Smooth muscle cell of the brain vasculature (primary cell): ENCODE measurements around the gene KCNN2.

ENCODE experiments used
- DNase-seq: peaks from one replicate; pipeline ENCODE4 v3.0.0-alpha.2; 2012; ENCODE audit warnings: low read depth, low spot score

The KCNN2 gene

GRCh38 chr5:114361724-114362196 lies at the start of gene KCNN2:
KCNN2 (plus strand) TSS chr5:114362070; CDS start chr5:114362140, 70 bp downstream.
- no peak for DNase-seq

DNA sequence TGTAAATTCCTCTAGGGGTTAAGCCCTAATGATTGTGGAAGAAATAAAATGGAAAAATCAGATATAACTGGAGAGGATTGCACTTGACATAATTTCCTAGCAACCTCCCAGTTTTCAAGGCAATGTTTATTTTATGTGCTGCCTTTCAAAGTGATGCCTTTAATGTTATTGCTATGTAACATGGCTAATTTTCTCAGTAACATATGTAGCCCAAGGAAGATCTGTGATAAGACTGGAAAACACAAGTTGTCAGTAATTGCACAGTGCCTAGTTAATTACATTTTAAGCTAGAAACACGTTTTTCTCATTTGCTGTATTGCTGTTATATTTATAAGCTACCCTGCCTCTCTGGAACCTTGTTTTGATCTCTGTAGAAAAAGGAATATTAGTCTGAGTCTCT lies 49.2 kb upstream of the KCNN2 start:
- no peak for DNase-seq

- no peak for DNase-seq
Measured at GRCh38 chr5:114314061-114314460, 47.8 kb upstream of the KCNN2 start.

GRCh38 chr5:114316167-114316566 lies 45.7 kb upstream of the KCNN2 start:
- DNase-seq: no peak

GRCh38 chr5:114317751-114318150 lies 44.1 kb upstream of the KCNN2 start:
- no peak for DNase-seq

DNA sequence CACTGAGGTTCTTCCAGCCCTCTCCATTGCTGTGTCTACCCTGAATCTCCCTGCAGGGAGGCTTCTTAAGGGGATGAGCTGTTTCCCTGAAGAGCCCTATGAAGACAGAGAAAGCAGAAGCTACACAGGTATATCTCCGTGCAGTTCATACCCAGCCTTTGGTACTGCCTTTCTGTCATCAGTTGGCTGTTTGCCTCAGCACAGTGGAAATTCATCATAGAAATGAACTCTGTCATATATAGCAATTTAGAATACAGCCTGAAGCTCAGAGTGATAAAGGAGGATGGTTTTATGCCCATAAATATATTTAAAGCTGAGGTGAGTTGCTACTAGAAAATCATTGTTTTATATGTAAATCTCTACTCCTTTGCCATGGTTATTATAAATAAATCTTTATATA lies 42.6 kb upstream of the KCNN2 start:
- DNase-seq: no peak

GRCh38 chr5:114319821-114320220 lies 42.0 kb upstream of the KCNN2 start:
- no peak for DNase-seq

DNA sequence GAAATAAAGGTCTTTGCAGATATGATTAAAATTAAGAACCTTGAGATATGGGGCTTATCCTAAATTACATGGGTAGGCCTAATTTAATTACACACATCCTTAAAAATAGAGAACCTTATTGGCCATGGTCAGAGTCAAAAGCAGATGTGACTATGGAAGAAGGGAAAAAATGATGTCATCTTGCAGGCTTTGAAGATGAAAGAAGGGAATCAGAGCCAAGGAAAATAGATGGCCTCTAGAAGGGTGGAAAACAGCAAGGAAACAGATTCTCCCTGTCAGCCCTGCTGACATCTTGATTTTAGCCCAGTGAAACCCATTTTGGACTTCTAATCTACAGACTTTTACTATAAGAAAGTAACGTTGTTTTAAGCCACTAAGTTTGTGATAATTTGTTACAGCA lies 37.6 kb upstream of the KCNN2 start:
- DNase-seq: no peak

DNA sequence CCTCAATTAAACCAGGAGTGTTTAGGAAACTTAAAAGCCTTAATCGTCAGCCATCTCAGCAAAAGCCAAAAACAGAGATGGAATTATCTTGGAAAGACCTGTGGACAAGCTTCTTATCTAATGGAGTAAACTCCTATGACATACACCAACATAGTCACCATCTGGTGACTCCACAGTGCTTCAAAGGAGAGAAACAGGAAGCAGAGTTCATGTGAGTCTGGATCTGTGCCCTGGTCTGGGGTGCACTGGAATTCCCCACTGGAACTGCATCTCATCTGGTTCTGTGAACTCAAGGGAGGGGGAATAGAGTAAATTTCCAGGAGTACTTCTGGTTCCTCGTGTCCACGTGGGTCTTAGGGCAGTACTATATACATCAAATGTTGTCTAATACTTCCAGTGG lies 36.3 kb upstream of the KCNN2 start:
- DNase-seq: no peak

DNA sequence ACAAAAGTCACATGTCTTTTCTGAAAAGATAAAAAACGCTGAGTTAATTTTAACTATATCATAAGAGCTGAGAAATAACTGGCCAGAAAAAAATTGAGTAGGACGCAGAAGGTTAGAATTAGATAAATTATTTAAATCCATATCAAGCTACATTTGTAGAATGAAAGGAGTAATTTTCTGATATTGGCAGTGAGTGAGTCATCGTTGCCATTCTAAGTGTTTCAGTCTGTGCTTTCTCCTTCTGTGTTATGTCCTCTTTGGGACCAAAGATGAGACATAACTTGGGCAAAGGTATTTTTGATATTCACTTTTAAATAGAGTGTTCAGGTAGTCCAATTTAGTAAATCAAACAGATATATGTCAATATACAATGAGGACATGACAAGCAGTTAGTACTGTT lies 34.4 kb upstream of the KCNN2 start:
- no peak for DNase-seq

DNA sequence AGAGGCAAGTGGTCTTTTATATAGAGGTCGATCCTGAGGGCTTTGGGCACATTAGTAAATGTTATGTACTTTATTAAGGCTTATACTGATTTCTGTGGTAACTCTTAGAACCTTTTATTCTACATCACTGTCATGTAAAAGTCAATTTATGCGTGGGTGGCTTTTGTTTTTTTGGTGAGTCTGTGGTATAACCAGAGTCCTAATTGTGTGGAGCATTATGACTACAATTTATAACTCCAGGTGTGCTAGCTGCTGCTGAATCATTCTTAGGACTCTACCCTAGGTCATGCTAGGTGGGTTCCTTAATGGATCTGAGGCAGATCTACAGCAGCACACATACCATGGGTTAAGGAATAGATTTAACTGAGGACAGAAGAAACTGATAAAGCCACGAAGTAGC lies 33.9 kb upstream of the KCNN2 start:
- no peak for DNase-seq

GRCh38 chr5:114330916-114331531 lies 30.8 kb upstream of the KCNN2 start:
- DNase-seq: no peak

- no peak for DNase-seq
Measured at GRCh38 chr5:114332493-114332892, 29.4 kb upstream of the KCNN2 start.

GRCh38 chr5:114332925-114333324 lies 28.9 kb upstream of the KCNN2 start:
- DNase-seq: no peak

GRCh38 chr5:114335391-114335790 lies 26.5 kb upstream of the KCNN2 start:
- DNase-seq: no peak

GRCh38 chr5:114339108-114339507 lies 22.8 kb upstream of the KCNN2 start:
- no peak for DNase-seq

GRCh38 chr5:114346181-114346580 lies 15.7 kb upstream of the KCNN2 start:
- DNase-seq: no peak

GRCh38 chr5:114355086-114355830 lies 6.6 kb upstream of the KCNN2 start:
- DNase-seq: no peak

GRCh38 chr5:114358329-114358728 lies 3.5 kb upstream of the KCNN2 start:
- no peak for DNase-seq

GRCh38 chr5:114360357-114360756 lies 1.5 kb upstream of the KCNN2 start:
- no peak for DNase-seq

- no peak for DNase-seq
Measured at GRCh38 chr5:114360816-114361723, 800 bp upstream of the KCNN2 start.
